Measurements from ENCODE around the gene BORCS6. TPM values are rescaled to one million over a fixed set of nuclear protein-coding genes. Genes with fewer than 3 reads are reported as not detected.

Gene BORCS6
- total and polyA plus RNA-seq, 2 of the 13 experiments (the other 11 are each of a cell fraction or from before 2014, with no cell fraction given), result 2.0 to 5.1 TPM

DNA sequence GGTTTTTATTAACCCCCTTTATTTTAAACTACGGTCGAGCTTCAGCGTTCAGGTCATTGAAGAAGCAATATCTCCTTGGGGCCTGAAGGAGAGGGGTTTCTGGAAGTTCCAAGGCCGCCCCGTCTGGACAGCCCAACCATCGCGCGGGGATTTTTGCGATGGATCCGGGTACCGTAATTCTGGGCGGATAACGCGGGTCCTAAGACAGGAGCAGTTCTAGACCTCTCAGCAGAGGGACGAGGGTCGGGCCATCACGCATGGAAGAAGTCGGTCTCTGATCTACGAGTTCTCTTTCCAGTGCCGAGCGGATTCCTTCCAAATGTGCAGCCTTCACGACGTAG lies 3.6 kb downstream of the BORCS6 start (continued):
- TF ChIP-seq, protein P1, sequence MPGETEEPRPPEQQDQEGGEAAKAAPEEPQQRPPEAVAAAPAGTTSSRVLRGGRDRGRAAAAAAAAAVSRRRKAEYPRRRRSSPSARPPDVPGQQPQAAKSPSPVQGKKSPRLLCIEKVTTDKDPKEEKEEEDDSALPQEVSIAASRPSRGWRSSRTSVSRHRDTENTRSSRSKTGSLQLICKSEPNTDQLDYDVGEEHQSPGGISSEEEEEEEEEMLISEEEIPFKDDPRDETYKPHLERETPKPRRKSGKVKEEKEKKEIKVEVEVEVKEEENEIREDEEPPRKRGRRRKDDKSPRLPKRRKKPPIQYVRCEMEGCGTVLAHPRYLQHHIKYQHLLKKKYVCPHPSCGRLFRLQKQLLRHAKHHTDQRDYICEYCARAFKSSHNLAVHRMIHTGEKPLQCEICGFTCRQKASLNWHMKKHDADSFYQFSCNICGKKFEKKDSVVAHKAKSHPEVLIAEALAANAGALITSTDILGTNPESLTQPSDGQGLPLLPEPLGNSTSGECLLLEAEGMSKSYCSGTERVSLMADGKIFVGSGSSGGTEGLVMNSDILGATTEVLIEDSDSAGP (CRISPR knock-in tag; IDR thresholded peaks at IDR 0.05; ENCODE audit: borderline replicate concordance), result peak; percentile 61
- TF ChIP-seq RARA (CRISPR knock-in tag; IDR thresholded peaks at IDR 0.05), result no peak
- TF ChIP-seq ZNF431 (CRISPR knock-in tag; IDR thresholded peaks at IDR 0.05; ENCODE audit: borderline replicate concordance, low read depth), result peak; percentile 85; the same call in 1 of the 2 replicates
- TF ChIP-seq ARID2 (CRISPR knock-in tag; IDR thresholded peaks at IDR 0.05; ENCODE audit: borderline replicate concordance), result peak; percentile 57; the same call in 1 of the 2 replicates
- TF ChIP-seq RNF2 (conservative IDR thresholded peaks at IDR 0.05; ENCODE audit: low read depth), result no peak
- TF ChIP-seq MXI1 (IDR thresholded peaks at IDR 0.05; ENCODE audit: borderline replicate concordance, low read depth, low read length), result no peak
- TF ChIP-seq, protein P2, sequence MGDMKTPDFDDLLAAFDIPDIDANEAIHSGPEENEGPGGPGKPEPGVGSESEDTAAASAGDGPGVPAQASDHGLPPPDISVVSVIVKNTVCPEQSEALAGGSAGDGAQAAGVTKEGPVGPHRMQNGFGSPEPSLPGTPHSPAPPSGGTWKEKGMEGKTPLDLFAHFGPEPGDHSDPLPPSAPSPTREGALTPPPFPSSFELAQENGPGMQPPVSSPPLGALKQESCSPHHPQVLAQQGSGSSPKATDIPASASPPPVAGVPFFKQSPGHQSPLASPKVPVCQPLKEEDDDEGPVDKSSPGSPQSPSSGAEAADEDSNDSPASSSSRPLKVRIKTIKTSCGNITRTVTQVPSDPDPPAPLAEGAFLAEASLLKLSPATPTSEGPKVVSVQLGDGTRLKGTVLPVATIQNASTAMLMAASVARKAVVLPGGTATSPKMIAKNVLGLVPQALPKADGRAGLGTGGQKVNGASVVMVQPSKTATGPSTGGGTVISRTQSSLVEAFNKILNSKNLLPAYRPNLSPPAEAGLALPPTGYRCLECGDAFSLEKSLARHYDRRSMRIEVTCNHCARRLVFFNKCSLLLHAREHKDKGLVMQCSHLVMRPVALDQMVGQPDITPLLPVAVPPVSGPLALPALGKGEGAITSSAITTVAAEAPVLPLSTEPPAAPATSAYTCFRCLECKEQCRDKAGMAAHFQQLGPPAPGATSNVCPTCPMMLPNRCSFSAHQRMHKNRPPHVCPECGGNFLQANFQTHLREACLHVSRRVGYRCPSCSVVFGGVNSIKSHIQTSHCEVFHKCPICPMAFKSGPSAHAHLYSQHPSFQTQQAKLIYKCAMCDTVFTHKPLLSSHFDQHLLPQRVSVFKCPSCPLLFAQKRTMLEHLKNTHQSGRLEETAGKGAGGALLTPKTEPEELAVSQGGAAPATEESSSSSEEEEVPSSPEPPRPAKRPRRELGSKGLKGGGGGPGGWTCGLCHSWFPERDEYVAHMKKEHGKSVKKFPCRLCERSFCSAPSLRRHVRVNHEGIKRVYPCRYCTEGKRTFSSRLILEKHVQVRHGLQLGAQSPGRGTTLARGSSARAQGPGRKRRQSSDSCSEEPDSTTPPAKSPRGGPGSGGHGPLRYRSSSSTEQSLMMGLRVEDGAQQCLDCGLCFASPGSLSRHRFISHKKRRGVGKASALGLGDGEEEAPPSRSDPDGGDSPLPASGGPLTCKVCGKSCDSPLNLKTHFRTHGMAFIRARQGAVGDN (CRISPR knock-in tag; IDR thresholded peaks at IDR 0.05), result peak; percentile 65; the same call in 1 of the 2 replicates
- TF ChIP-seq, protein P3, sequence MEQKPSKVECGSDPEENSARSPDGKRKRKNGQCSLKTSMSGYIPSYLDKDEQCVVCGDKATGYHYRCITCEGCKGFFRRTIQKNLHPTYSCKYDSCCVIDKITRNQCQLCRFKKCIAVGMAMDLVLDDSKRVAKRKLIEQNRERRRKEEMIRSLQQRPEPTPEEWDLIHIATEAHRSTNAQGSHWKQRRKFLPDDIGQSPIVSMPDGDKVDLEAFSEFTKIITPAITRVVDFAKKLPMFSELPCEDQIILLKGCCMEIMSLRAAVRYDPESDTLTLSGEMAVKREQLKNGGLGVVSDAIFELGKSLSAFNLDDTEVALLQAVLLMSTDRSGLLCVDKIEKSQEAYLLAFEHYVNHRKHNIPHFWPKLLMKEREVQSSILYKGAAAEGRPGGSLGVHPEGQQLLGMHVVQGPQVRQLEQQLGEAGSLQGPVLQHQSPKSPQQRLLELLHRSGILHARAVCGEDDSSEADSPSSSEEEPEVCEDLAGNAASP (CRISPR knock-in tag; IDR thresholded peaks at IDR 0.05; ENCODE audit: borderline replicate concordance), result no peak
- TF ChIP-seq ZNF510 (CRISPR knock-in tag; IDR thresholded peaks at IDR 0.05; ENCODE audit: low read depth), result peak; percentile 90
- TF ChIP-seq, protein P4, sequence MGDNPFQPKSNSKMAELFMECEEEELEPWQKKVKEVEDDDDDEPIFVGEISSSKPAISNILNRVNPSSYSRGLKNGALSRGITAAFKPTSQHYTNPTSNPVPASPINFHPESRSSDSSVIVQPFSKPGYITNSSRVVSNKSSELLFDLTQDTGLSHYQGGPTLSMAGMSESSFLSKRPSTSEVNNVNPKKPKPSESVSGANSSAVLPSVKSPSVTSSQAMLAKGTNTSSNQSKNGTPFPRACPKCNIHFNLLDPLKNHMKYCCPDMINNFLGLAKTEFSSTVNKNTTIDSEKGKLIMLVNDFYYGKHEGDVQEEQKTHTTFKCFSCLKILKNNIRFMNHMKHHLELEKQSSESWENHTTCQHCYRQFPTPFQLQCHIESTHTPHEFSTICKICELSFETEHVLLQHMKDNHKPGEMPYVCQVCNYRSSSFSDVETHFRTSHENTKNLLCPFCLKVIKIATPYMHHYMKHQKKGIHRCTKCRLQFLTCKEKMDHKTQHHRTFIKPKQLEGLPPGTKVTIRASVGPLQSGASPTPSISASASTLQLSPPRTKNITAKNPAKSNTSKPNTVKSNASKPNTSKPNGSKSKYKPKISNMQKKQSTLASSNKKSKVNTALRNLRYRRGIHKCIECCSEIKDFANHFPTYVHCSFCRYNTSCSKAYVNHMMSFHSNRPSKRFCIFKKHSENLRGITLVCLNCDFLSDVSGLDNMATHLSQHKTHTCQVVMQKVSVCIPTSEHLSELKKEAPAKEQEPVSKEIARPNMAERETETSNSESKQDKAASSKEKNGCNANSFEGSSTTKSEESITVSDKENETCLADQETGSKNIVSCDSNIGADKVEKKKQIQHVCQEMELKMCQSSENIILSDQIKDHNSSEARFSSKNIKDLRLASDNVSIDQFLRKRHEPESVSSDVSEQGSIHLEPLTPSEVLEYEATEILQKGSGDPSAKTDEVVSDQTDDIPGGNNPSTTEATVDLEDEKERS (CRISPR knock-in tag; IDR thresholded peaks at IDR 0.05), result 0 out of 2 replicates have a peak, but pooled peaks have one; percentile 76
- 0 out of 2 replicates have a peak, but pooled peaks have one; percentile 37 for TF ChIP-seq SOX13 (IDR thresholded peaks at IDR 0.05)
- no peak for TF ChIP-seq SOX13 (CRISPR knock-in tag; conservative IDR thresholded peaks at IDR 0.05 in 1 of 2, IDR thresholded peaks at IDR 0.05 in 1 of 2)
- no peak for TF ChIP-seq FOXK1 (CRISPR knock-in tag; IDR thresholded peaks at IDR 0.05; ENCODE audit: borderline replicate concordance, low read depth)
- TF ChIP-seq, protein P5, sequence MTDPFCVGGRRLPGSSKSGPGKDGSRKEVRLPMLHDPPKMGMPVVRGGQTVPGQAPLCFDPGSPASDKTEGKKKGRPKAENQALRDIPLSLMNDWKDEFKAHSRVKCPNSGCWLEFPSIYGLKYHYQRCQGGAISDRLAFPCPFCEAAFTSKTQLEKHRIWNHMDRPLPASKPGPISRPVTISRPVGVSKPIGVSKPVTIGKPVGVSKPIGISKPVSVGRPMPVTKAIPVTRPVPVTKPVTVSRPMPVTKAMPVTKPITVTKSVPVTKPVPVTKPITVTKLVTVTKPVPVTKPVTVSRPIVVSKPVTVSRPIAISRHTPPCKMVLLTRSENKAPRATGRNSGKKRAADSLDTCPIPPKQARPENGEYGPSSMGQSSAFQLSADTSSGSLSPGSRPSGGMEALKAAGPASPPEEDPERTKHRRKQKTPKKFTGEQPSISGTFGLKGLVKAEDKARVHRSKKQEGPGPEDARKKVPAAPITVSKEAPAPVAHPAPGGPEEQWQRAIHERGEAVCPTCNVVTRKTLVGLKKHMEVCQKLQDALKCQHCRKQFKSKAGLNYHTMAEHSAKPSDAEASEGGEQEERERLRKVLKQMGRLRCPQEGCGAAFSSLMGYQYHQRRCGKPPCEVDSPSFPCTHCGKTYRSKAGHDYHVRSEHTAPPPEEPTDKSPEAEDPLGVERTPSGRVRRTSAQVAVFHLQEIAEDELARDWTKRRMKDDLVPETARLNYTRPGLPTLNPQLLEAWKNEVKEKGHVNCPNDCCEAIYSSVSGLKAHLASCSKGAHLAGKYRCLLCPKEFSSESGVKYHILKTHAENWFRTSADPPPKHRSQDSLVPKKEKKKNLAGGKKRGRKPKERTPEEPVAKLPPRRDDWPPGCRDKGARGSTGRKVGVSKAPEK (CRISPR knock-in tag; IDR thresholded peaks at IDR 0.05; ENCODE audit: borderline replicate concordance), result peak; percentile 95; the same call in 1 of the 2 replicates
- TF ChIP-seq KDM3A (CRISPR knock-in tag; IDR thresholded peaks at IDR 0.05; ENCODE audit: low read depth), result no peak
- no peak for TF ChIP-seq XBP1 (CRISPR knock-in tag; IDR thresholded peaks at IDR 0.05)

Measured in HepG2 (cell line).